GM21576 (cell line): ENCODE data around the gene TUFT1.
"Not testable (repeated sequence)": the region's sequence is repeated elsewhere in the genome, so short reads cannot be mapped to it uniquely, and the experiment has no call there.

Source experiments
- ATAC-seq: cut with Tn5 transposase; IDR thresholded peaks from one replicate; pipeline ENCODE4 v1.9.1; 2021; ENCODE audit warnings: mild to moderate bottlenecking, moderate library complexity; ENCODE audit not compliant: unreplicated experiment

The TUFT1 gene

GRCh38 chr1:151611832-151612500 is 71.9 kb downstream of the TUFT1 start, which contains the start of gene SNX27:
Gene SNX27, plus strand, starts transcription at chr1:151612050. Its CDS starts 152 bp downstream, at chr1:151612202.
- ATAC-seq = peak; percentile 87

- ATAC-seq = no peak
Observed at GRCh38 chr1:151612501-151613281, 72.6 kb downstream of the TUFT1 start.

- ATAC-seq = no peak
Observed at GRCh38 chr1:151613282-151613780, 73.2 kb downstream of the TUFT1 start.

- ATAC-seq = no peak
Observed at GRCh38 chr1:151615711-151616504, 75.8 kb downstream of the TUFT1 start.

- no peak for ATAC-seq
Observed at GRCh38 chr1:151616505-151616849, 76.4 kb downstream of the TUFT1 start.

GRCh38 chr1:151618003-151618402 is 77.9 kb downstream of the TUFT1 start:
- no peak for ATAC-seq

GRCh38 chr1:151618470-151618869 is 78.4 kb downstream of the TUFT1 start:
- ATAC-seq = no peak

GRCh38 chr1:151618996-151619395 is 78.9 kb downstream of the TUFT1 start:
- not testable (repeated sequence) for ATAC-seq

GRCh38 chr1:151619489-151620093 is 79.5 kb downstream of the TUFT1 start:
- ATAC-seq = no peak

GRCh38 chr1:151620286-151620685 is 80.2 kb downstream of the TUFT1 start:
- ATAC-seq = no peak

GRCh38 chr1:151621351-151621750 is 81.2 kb downstream of the TUFT1 start:
- no peak for ATAC-seq

- ATAC-seq = no peak
Observed at GRCh38 chr1:151624783-151625182, 84.7 kb downstream of the TUFT1 start.

- ATAC-seq = no peak
Observed at GRCh38 chr1:151626740-151627334, 86.7 kb downstream of the TUFT1 start.

- no peak for ATAC-seq
Observed at GRCh38 chr1:151629278-151629677, 89.2 kb downstream of the TUFT1 start.
